Measurements from ENCODE around the gene TXNDC15. TPM values are rescaled to one million over a fixed set of nuclear protein-coding genes. Genes with fewer than 3 reads are reported as not detected.
"Not testable (repeated sequence)": the region's sequence is repeated elsewhere in the genome, so short reads cannot be mapped to it uniquely, and the experiment has no call there.

The TXNDC15 gene
- total and polyA plus RNA-seq, 4 donors, result 86.8 to 120 (median 104) TPM

DNA sequence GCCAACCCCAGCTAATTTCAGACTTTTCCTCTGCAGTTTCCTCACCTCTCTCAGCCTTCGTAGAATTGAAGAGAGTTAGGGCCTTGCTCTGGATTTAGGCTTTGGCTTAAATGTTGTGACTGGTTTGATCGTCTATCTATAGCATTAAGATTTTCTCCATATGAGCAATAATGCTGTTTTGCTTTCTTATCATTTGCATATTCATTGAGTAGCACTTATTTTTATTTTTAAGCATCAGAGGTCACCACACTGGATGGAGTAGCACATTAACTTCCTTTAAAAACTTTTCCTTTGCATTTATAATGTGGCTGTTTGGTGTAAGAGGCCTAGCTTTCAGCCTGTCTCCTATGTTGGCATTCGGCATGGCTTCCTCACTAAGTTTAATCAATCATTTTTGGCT lies 18.1 kb downstream of the TXNDC15 start:
- no CpG with 5 or more reads among the region's 3 CpGs for WGBS (ENCODE audit: insufficient coverage)
- H3K27me3 ChIP-seq (ENCODE audit: control insufficient read depth, insufficient read depth, low read length), result no peaks in the 10 kb centered on the region
- H3K4me3 ChIP-seq (ENCODE audit: low read depth, low read length), result no peak overlapping the region
- peaks cover 42% of the 10 kb centered on the region for H3K36me3 ChIP-seq (ENCODE audit: control insufficient read depth, insufficient read depth, low read length)
- no peaks in the 10 kb centered on the region for H3K4me1 ChIP-seq (ENCODE audit: control insufficient read depth, insufficient read depth, low read length)
- no peak overlapping the region for H3K27ac ChIP-seq (ENCODE audit: low read depth, low read length)
- peaks cover 5% of the 10 kb centered on the region for H3K9me3 ChIP-seq (ENCODE audit: control insufficient read depth, insufficient read depth, low read length)
- DNase-seq (ENCODE audit: low read depth in 4 of 6, low spot score in 6 of 6), result no peak

DNA sequence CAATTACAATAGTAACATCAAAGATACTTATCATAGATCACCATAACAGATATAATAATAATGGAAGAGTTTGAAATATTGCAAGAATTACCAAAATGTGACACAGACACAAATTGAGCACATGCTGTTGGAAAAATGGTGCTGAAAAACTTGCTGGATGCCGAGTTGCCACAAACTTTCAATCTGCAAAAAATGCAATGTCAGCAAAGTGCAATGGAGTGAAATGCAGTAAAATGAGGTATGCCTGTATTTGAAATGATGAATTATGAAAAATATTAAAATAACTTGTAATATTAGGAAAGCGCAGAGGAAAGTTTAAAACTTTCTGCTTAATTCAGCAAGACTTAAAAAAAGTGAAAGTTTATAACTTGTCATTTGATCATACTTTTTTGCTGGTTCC lies 18.8 kb downstream of the TXNDC15 start:
- WGBS (ENCODE audit: insufficient coverage), result no CpG with 5 or more reads among the region's 2 CpGs
- Histone ChIP-seq H3K36me3 (ENCODE audit: control insufficient read depth, insufficient read depth, low read length) (peaks cover 43% of the 10 kb centered on the region), H3K27me3 (ENCODE audit: control insufficient read depth, insufficient read depth, low read length) (no peaks in the 10 kb centered on the region), H3K27ac (ENCODE audit: low read depth, low read length) (no peak overlapping the region), H3K9me3 (ENCODE audit: control insufficient read depth, insufficient read depth, low read length) (peaks cover 5% of the 10 kb centered on the region), H3K4me3 (ENCODE audit: low read depth, low read length) (no peak overlapping the region), H3K4me1 (ENCODE audit: control insufficient read depth, insufficient read depth, low read length) (no peaks in the 10 kb centered on the region)
- DNase-seq (ENCODE audit: low read depth in 4 of 6, low spot score in 6 of 6), result no peak

DNA sequence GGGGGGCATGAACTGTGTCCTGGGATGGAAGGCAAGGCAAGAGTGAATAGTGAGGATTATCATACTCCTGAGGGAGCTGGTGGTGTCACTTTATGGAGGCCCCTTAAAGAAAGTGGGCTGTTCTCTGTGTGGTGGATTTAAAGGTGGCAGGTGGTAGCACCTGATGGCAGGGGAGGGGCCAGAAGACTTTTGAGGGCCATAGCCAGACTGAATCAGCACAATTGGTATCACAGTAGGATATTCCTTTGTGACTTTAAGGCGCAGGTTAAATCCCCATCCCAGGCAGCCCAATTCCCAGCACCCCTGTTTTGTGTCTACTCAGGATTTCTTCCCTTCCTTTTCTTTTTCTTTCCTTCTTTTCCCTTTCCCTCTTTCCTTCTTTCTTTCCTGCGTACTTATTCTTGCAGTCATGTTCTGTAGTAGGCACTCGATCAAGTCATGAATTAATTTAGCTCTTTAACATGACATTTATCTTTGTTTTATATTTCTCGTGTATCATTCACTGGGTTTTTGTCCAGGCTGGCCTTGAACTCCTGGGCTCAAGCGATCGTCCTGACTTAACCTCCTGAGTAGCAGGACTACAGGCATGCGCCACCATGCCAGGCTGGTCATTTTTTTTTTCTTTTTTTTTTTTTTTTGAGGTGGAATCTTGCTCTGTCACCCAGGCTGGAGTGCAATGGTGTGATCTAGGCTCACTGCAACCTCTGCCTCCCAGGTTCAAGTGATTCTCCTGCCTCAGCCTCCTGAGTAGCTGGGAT lies 19.8 kb downstream of the TXNDC15 start:
- WGBS (ENCODE audit: insufficient coverage), result 97% methylated on average over 4 of the region's 7 CpGs
- H3K27me3 ChIP-seq (ENCODE audit: control insufficient read depth, insufficient read depth, low read length), result no peaks in the 10 kb centered on the region
- H3K4me3 ChIP-seq (ENCODE audit: low read depth, low read length), result no peak overlapping the region
- H3K4me1 ChIP-seq (ENCODE audit: control insufficient read depth, insufficient read depth, low read length), result no peaks in the 10 kb centered on the region
- H3K27ac ChIP-seq (ENCODE audit: low read depth, low read length), result no peak overlapping the region
- DNase-seq (ENCODE audit: low read depth in 4 of 6, low spot score in 6 of 6), result no peak
- H3K36me3 ChIP-seq (ENCODE audit: control insufficient read depth, insufficient read depth, low read length), result peaks cover 45% of the 10 kb centered on the region
- H3K9me3 ChIP-seq (ENCODE audit: control insufficient read depth, insufficient read depth, low read length), result peaks cover 5% of the 10 kb centered on the region

- no peaks in the 10 kb centered on the region for H3K27me3 ChIP-seq (ENCODE audit: control insufficient read depth, insufficient read depth, low read length)
- H3K4me3 ChIP-seq (ENCODE audit: low read depth, low read length), result no peak overlapping the region
- 97% methylated on average over 5 of the region's 10 CpGs for WGBS (ENCODE audit: insufficient coverage)
- no peak for DNase-seq (ENCODE audit: low read depth in 4 of 6, low spot score in 6 of 6)
- H3K27ac ChIP-seq (ENCODE audit: low read depth, low read length), result no peak overlapping the region
- H3K36me3 ChIP-seq (ENCODE audit: control insufficient read depth, insufficient read depth, low read length), result peaks cover 24% of the 10 kb centered on the region
- H3K4me1 ChIP-seq (ENCODE audit: control insufficient read depth, insufficient read depth, low read length), result peaks cover 13% of the 10 kb centered on the region
- no peaks in the 10 kb centered on the region for H3K9me3 ChIP-seq (ENCODE audit: control insufficient read depth, insufficient read depth, low read length)
These were observed 28.1 kb downstream of the TXNDC15 start for GRCh38 chr5:134902071-134902801.

DNA sequence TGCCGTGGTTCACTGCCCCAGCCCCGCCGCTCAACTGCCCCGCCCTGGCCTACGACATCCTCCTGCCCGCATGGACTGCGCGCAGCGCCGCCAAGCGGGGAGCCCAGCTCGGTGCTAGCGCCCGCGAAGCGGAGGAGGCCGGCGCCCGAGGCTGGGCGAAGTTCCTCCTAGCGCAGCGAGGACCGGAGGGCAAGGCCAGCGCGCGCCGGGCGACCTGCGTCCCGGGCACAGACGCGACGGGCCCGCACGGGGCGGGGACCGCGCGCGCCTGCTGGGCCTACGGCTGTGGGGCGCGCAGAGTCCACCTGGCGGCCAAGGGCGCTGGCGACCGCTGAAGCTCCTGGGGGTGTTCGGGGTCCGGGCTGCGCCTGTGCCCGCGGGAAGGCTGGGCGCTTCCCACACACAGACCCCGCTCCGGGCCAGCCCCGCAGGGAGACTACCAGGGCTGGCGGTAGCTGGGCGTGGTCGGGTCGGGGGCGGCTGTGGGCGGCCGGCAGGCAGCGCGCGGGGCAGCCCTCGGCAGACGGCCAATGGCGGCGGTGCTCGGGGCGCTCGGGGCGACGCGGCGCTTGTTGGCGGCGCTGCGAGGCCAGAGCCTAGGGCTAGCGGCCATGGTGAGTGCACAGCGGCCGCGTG lies 30.6 kb downstream of the TXNDC15 start, which contains the start of gene PCBD2:
TSS of gene PCBD2 (plus strand) at position 522 of the 636 bp plus-strand sequence. CDS start at position 531, 9 bp downstream.
- DNase-seq (ENCODE audit: low read depth in 4 of 6, low spot score in 6 of 6), result peak; percentile 57 to 95 (median 74)
- WGBS (ENCODE audit: insufficient coverage), result under 1% methylated on average over 84 of the region's 84 CpGs
- Histone ChIP-seq H3K9me3 (ENCODE audit: control insufficient read depth, insufficient read depth, low read length) (no peaks in the 10 kb centered on the region), H3K36me3 (ENCODE audit: control insufficient read depth, insufficient read depth, low read length) (peaks cover 18% of the 10 kb centered on the region), H3K27me3 (ENCODE audit: control insufficient read depth, insufficient read depth, low read length) (no peaks in the 10 kb centered on the region), H3K27ac (ENCODE audit: low read depth, low read length) (peak within 1 kb of the TSS; percentile 96), H3K4me3 (ENCODE audit: low read depth, low read length) (peak within 1 kb of the TSS; percentile 64), H3K4me1 (ENCODE audit: control insufficient read depth, insufficient read depth, low read length) (peaks cover 13% of the 10 kb centered on the region)

DNA sequence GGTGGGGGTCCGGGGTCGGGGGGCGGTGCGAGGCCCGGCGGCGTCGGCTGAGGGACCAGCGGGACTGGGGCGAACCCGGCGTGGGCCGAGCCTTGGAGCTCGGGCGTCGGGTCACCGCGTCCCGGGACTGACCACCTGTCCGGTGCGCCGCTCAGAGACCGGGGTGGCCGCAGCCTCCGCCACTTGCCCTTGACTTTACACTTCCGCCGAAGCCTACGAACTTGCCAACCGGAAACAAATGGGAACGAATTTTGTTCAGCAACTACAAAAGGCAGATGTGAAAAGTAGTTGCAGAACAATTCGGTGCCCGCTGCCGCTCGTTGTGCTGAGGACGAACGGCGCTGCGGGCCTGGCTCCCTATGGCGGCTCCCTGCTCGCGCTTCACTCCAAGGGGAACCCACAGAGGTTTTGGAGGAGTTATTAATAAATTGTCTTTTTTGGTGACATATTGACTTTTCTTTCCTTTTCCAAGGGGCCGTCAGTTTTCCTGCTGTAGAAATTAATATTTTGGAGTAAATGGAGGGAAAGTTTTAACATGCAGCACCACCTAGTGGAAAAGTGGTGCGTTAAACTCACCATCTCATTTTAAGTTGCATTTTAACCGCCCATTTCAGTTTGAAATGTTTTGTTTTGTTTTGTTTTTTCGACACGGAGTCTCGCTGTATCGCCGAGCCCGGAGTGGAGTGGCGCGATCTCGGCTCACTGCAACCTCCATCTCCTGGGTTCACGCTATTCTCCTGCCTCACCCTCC lies 31.2 kb downstream of the TXNDC15 start:
- WGBS (ENCODE audit: insufficient coverage), result 0% methylated on average over 50 of the region's 54 CpGs
- DNase-seq (ENCODE audit: low read depth in 4 of 6, low spot score in 6 of 6), result peak; percentile 50 to 90 (median 62)
- H3K4me1 ChIP-seq (ENCODE audit: control insufficient read depth, insufficient read depth, low read length), result peaks cover 13% of the 10 kb centered on the region
- peaks cover 15% of the 10 kb centered on the region for H3K36me3 ChIP-seq (ENCODE audit: control insufficient read depth, insufficient read depth, low read length)
- H3K27me3 ChIP-seq (ENCODE audit: control insufficient read depth, insufficient read depth, low read length), result no peaks in the 10 kb centered on the region
- H3K9me3 ChIP-seq (ENCODE audit: control insufficient read depth, insufficient read depth, low read length), result no peaks in the 10 kb centered on the region
- peak overlapping the region; percentile 90 for H3K27ac ChIP-seq (ENCODE audit: low read depth, low read length)
- H3K4me3 ChIP-seq (ENCODE audit: low read depth, low read length), result peak overlapping the region; percentile 60

- WGBS (ENCODE audit: insufficient coverage), result 100% methylated on average over 1 of the region's 1 CpG
- H3K36me3 ChIP-seq (ENCODE audit: control insufficient read depth, insufficient read depth, low read length), result peaks cover 15% of the 10 kb centered on the region
- no peaks in the 10 kb centered on the region for H3K27me3 ChIP-seq (ENCODE audit: control insufficient read depth, insufficient read depth, low read length)
- H3K27ac ChIP-seq (ENCODE audit: low read depth, low read length), result no peak overlapping the region
- H3K4me3 ChIP-seq (ENCODE audit: low read depth, low read length), result no peak overlapping the region
- no peaks in the 10 kb centered on the region for H3K9me3 ChIP-seq (ENCODE audit: control insufficient read depth, insufficient read depth, low read length)
- no peak for DNase-seq (ENCODE audit: low read depth in 4 of 6, low spot score in 6 of 6)
- peaks cover 13% of the 10 kb centered on the region for H3K4me1 ChIP-seq (ENCODE audit: control insufficient read depth, insufficient read depth, low read length)
These were observed 32.6 kb downstream of the TXNDC15 start for GRCh38 chr5:134906811-134907210.

GRCh38 chr5:134910752-134911151 lies 36.6 kb downstream of the TXNDC15 start:
- not testable (repeated sequence) for H3K27me3 ChIP-seq (ENCODE audit: control insufficient read depth, insufficient read depth, low read length); H3K4me3 ChIP-seq (ENCODE audit: low read depth, low read length); H3K27ac ChIP-seq (ENCODE audit: low read depth, low read length); H3K4me1 ChIP-seq (ENCODE audit: control insufficient read depth, insufficient read depth, low read length); H3K9me3 ChIP-seq (ENCODE audit: control insufficient read depth, insufficient read depth, low read length); DNase-seq (ENCODE audit: low read depth in 4 of 6, low spot score in 6 of 6)
- peaks cover 22% of the 10 kb centered on the region for H3K36me3 ChIP-seq (ENCODE audit: control insufficient read depth, insufficient read depth, low read length)
- WGBS (ENCODE audit: insufficient coverage), result 100% methylated on average over 1 of the region's 2 CpGs
